Effector memory CD4-positive, alpha-beta T cell (primary cell): ENCODE data around the gene CEBPE.
"Not testable (repeated sequence)": the region's sequence is repeated elsewhere in the genome, so short reads cannot be mapped to it uniquely, and the experiment has no call there.

Source experiments
- DNase-seq, 3 donors: peaks; one replicate each; pipeline ENCODE4 v3.0.0-alpha.2; 2020
- H3K27ac ChIP-seq: 2 replicates; pipeline ENCODE4 v1.7.0; 2013; ENCODE audit warnings: mild to moderate bottlenecking, low read length, moderate library complexity; ENCODE audit not compliant: insufficient read depth, poor library complexity, severe bottlenecking
- H3K27me3 ChIP-seq: replicated peaks from 2 replicates; pipeline ENCODE4 v1.7.0; 2013; ENCODE audit warnings: mild to moderate bottlenecking, low read length; ENCODE audit not compliant: insufficient read depth, control insufficient read depth, poor library complexity, severe bottlenecking
- H3K36me3 ChIP-seq: 2 replicates; pipeline ENCODE4 v1.7.0; 2013; ENCODE audit warnings: mild to moderate bottlenecking, low read length, moderate library complexity; ENCODE audit not compliant: control insufficient read depth, insufficient read depth
- H3K4me1 ChIP-seq: 2 replicates; pipeline ENCODE4 v1.7.0; 2013; ENCODE audit warnings: low read length, mild to moderate bottlenecking; ENCODE audit not compliant: control insufficient read depth, insufficient read depth, poor library complexity, severe bottlenecking
- H3K4me3 ChIP-seq: 2 replicates; pipeline ENCODE4 v1.7.0; 2013; ENCODE audit warnings: low read length, low read depth, mild to moderate bottlenecking; ENCODE audit not compliant: insufficient read depth, poor library complexity, severe bottlenecking
- H3K9me3 ChIP-seq: 2 replicates; pipeline ENCODE4 v1.7.0; 2013; ENCODE audit warnings: mild to moderate bottlenecking, low read length, moderate library complexity; ENCODE audit not compliant: control insufficient read depth

CEBPE gene

DNA sequence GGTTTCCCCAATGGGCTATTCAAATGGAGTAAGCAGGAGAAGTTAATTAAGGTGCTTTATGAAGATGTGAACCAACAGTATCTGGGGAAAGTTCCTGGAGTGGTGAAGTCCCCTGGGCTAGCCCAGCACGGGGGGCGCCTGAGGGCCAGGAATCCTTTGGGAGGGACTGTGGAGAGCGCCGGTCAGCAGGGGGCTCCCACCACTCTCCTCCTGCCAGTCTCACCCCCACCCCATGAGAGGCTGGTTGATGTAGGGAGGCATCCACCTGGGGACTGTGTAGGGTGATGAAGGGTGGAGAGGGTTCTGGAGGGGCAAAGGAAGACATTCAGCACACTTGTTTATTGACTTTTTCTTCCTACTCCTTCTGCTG lies 4.4 kb downstream of the CEBPE start:
- peaks cover 25% of the 10 kb centered on the region for H3K4me1 ChIP-seq
- H3K36me3 ChIP-seq = no peaks in the 10 kb centered on the region
- H3K9me3 ChIP-seq = no peaks in the 10 kb centered on the region
- no peaks in the 10 kb centered on the region for H3K27me3 ChIP-seq
- DNase-seq = no peak
- H3K27ac ChIP-seq = no peak overlapping the region
- H3K4me3 ChIP-seq = no peak overlapping the region

DNA sequence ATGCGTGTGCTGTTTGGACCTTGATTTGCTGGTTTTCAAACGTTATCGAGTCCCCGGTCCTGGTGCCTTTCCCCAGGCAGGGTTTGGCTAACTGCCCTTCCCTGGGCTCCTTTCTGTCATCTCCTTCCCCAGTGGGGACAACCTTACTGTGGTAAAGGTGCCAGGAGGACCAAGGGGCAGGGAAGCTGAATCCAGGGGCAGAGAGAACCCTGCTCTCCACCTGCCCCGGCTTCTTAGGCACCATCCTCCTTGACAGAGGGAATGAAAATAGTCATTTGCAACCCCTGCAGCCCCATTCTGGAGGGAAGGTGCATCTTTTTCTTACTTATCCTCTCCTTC lies 5.0 kb downstream of the CEBPE start:
- Histone ChIP-seq H3K36me3 (no peaks in the 10 kb centered on the region), H3K27ac (no peak overlapping the region), H3K4me1 (peaks cover 19% of the 10 kb centered on the region), H3K9me3 (no peaks in the 10 kb centered on the region), H3K4me3 (no peak overlapping the region), H3K27me3 (no peaks in the 10 kb centered on the region)
- no peak for DNase-seq

- Histone ChIP-seq H3K4me3 (no peak overlapping the region), H3K36me3 (no peaks in the 10 kb centered on the region), H3K9me3 (no peaks in the 10 kb centered on the region), H3K4me1 (peaks cover 14% of the 10 kb centered on the region), H3K27me3 (no peaks in the 10 kb centered on the region), H3K27ac (no peak overlapping the region)
- no peak for DNase-seq
These were observed 5.5 kb downstream of the CEBPE start for GRCh38 chr14:23113431-23114119.

- DNase-seq = no peak
- no peaks in the 10 kb centered on the region for H3K9me3 ChIP-seq
- no peaks in the 10 kb centered on the region for H3K36me3 ChIP-seq
- no peak overlapping the region for H3K4me3 ChIP-seq
- peaks cover 4% of the 10 kb centered on the region for H3K4me1 ChIP-seq
- H3K27me3 ChIP-seq = no peaks in the 10 kb centered on the region
- no peak overlapping the region for H3K27ac ChIP-seq
These were observed 6.5 kb downstream of the CEBPE start for GRCh38 chr14:23112359-23113178.

- Histone ChIP-seq H3K27ac (no peak overlapping the region), H3K36me3 (no peaks in the 10 kb centered on the region), H3K4me1 (no peaks in the 10 kb centered on the region), H3K27me3 (no peaks in the 10 kb centered on the region), H3K9me3 (no peaks in the 10 kb centered on the region), H3K4me3 (no peak overlapping the region)
- no peak for DNase-seq
These were observed 8.3 kb downstream of the CEBPE start for GRCh38 chr14:23110579-23111365.

DNA sequence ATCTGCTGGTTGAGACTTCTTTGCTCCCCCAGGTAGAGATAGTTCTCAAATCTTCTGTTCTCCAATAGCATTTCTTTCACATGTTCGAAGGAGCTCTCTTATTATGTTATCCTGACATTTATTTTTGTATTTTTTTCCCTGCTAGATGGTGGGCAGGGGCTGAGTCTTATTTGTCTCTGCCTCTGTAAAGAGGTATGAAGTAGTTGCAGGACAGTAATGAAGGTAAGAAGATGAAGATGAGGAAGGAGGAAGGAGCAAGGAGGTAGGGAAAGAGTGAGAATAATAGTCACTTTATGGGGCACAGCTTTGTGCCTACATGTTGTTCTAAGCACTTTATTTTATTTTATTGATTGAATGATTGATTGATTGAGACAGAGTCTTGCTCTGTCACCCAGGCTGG lies 9.3 kb downstream of the CEBPE start:
- Histone ChIP-seq H3K27me3 (no peaks in the 10 kb centered on the region), H3K4me3 (no peak overlapping the region), H3K27ac (no peak overlapping the region), H3K4me1 (no peaks in the 10 kb centered on the region), H3K9me3 (no peaks in the 10 kb centered on the region), H3K36me3 (no peaks in the 10 kb centered on the region)
- no peak for DNase-seq

- not testable (repeated sequence) for H3K9me3 ChIP-seq, DNase-seq, H3K36me3 ChIP-seq, H3K27ac ChIP-seq, H3K4me3 ChIP-seq, H3K27me3 ChIP-seq, H3K4me1 ChIP-seq
These were observed 10.9 kb downstream of the CEBPE start for GRCh38 chr14:23108169-23108568.

DNA sequence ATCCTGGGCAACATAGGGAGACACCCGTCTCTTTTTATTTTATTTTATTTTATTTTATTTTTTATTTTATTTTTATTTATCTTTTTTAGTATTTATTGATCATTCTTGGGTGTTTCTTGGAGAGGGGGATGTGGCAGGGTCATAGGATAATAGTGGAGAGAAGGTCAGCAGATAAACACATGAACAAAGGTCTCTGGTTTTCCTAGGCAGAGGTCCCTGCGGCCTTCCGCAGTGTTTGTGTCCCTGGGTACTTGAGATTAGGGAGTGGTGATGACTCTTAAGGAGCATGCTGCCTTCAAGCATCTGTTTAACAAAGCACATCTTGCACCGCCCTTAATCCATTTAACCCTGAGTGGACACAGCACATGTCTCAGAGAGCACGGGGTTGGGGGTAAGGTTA lies 11.4 kb downstream of the CEBPE start:
- not testable (repeated sequence) for H3K27ac ChIP-seq, H3K9me3 ChIP-seq, H3K27me3 ChIP-seq, H3K4me3 ChIP-seq, DNase-seq, H3K4me1 ChIP-seq, H3K36me3 ChIP-seq

DNA sequence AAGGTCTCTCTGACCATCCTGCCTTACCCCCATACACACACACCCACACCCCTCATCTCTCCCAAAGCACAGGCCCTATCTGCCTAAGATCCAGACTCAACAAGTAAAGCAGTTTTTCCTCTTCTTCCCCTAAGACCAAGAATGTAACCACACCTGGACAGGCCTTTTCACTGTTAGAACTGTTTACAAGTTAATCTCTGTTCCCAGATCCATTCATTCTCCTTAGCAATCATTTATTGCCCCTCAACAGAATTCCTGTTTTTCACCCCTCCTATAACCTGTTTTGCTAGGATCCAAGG lies 12.4 kb downstream of the CEBPE start:
- Histone ChIP-seq H3K27me3 (no peaks in the 10 kb centered on the region), H3K27ac (no peak overlapping the region), H3K36me3 (no peaks in the 10 kb centered on the region), H3K4me1 (no peaks in the 10 kb centered on the region), H3K4me3 (no peak overlapping the region), H3K9me3 (no peaks in the 10 kb centered on the region)
- DNase-seq = no peak

DNA sequence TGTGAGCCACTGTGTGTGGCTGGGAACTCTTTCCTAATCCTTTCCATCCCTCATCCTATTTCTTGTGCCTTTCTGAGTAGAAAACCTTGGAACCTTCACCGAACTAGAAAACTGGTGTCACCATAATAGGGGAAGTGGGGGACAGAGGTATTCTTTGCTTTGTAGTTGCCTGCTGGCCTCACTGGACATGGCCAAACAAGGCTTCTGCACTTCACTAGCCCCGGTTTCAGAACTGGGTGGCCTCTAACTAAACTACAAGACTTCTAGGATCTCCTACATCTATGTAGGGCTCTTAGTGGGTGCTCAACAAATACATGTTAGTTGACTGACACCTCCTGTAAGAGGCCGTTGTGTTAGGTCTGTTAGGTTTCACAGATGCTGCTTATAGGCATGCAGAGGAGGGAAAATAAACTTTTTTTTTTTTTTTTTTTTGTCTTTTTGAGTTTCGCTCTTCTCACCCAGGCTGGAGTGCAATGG lies 13.7 kb downstream of the CEBPE start:
- DNase-seq = no peak
- Histone ChIP-seq H3K4me1 (no peaks in the 10 kb centered on the region), H3K36me3 (no peaks in the 10 kb centered on the region), H3K27ac (no peak overlapping the region), H3K4me3 (no peak overlapping the region), H3K9me3 (no peaks in the 10 kb centered on the region), H3K27me3 (no peaks in the 10 kb centered on the region)
